SU-DHL-6 (cell line): ENCODE measurements around the gene C2orf42.

Experiments
- CTCF ChIP-seq: fragments of 200-600 bp; sonication (generic); IDR thresholded peaks from one replicate; pipeline ENCODE4 v1.5.1; 2017; ENCODE audit warnings: antibody characterized with exemption, mild to moderate bottlenecking, low read length, moderate library complexity; ENCODE audit not compliant: insufficient read depth, poor library complexity, severe bottlenecking
- EZH2phosphoT487 ChIP-seq: fragments of 200-600 bp; sonication (generic), shearing (Covaris generic); conservative IDR thresholded peaks from 2 replicates; pipeline ENCODE4 v1.6.1; 2018; ENCODE audit warnings: mild to moderate bottlenecking, antibody characterized with exemption, low read length, moderate library complexity, mixed read lengths

- TF ChIP-seq CTCF (no peak), EZH2phosphoT487 (no peak)
Measured at GRCh38 chr2:70143314-70144150, 47.3 kb downstream of the C2orf42 start.
